Tibial artery (tissue), 4 donors: ENCODE measurements around the gene ASCL5.

Experiments
- DNase-seq, 2 donors: peaks; one replicate each; pipeline ENCODE4 v3.0.0-alpha.2; 2019
- H3K27ac ChIP-seq, 2 donors: fragments of 200-600 bp; sonication (generic) in 1 of 2; 1 replicate in 1 of 2; 2 replicates in 1 of 2; pipeline ENCODE4 v1.5.1; 2018 to 2019; ENCODE audit warnings: mild to moderate bottlenecking in 1 of 2
- H3K27me3 ChIP-seq, 2 donors: fragments of 200-600 bp; sonication (generic) in 1 of 2; one replicate each; pipeline versions ENCODE4 v1.5.1 to v1.6.0; 2016 to 2019
- H3K36me3 ChIP-seq, 3 donors: fragments of 200-600 bp; sonication (generic) in 2 of 3; one replicate each; pipeline ENCODE4 v1.5.1; 2016 to 2019; ENCODE audit warnings: mild to moderate bottlenecking in 2 of 3
- H3K4me1 ChIP-seq, 4 donors: fragments of 200-600 bp; sonication (generic) in 2 of 4; 1 replicate in 3 of 4; 2 replicates in 1 of 4; pipeline ENCODE4 v1.5.1; 2016 to 2019
- H3K4me3 ChIP-seq, 2 donors: fragments of 200-600 bp; sonication (generic) in 1 of 2; 1 replicate in 1 of 2; 2 replicates in 1 of 2; pipeline ENCODE4 v1.5.1; 2018 to 2019; ENCODE audit warnings: mild to moderate bottlenecking in 2 of 2
- H3K9me3 ChIP-seq, 3 donors: fragments of 200-600 bp; sonication (generic) in 1 of 3; one replicate each; pipeline ENCODE4 v1.5.1; 2016 to 2019
- CTCF ChIP-seq, 2 experiments: fragments of 200-600 bp in 1 of 2; fragments of 450-650 bp in 1 of 2; IDR thresholded peaks; one replicate each; pipeline ENCODE4 v1.5.1; 2017 to 2019; ENCODE audit warnings: antibody characterized with exemption in 2 of 2, mild to moderate bottlenecking in 1 of 2, moderate library complexity in 1 of 2
- intact Hi-C: fragments of 100-400 bp; cut with DNase I; formaldehyde crosslinking; loops from one replicate; pipeline ENCODE4 v1.15.0; 2023; ENCODE audit warnings: low total_unique reads

Gene ASCL5

GRCh38 chr1:201136355-201137023, 9.5 kb upstream of the ASCL5 start:
- Histone ChIP-seq H3K27ac (peak overlapping the region; percentile 65 to 75), H3K9me3 (no peaks in the 10 kb centered on the region), H3K36me3 (peaks cover 0 to 66% (median 49%) of the 10 kb centered on the region in 3 donors), H3K4me1 (peaks cover 0 to 32% (median 26%) of the 10 kb centered on the region in 4 donors), H3K4me3 (no peak overlapping the region), H3K27me3 (no peaks in the 10 kb centered on the region)
- DNase-seq = no peak
- no peak for TF ChIP-seq CTCF (IDR thresholded peaks at IDR 0.05)
- intact Hi-C loops = no loop called here

GRCh38 chr1:201134405-201134804, 7.4 kb upstream of the ASCL5 start:
- no peak for DNase-seq
- intact Hi-C loops = no loop called here

GRCh38 chr1:201131398-201131797, 4.4 kb upstream of the ASCL5 start:
- Histone ChIP-seq H3K36me3 (peaks cover 0 to 39% (median 26%) of the 10 kb centered on the region in 3 donors), H3K4me3 (no peak overlapping the region), H3K9me3 (no peaks in the 10 kb centered on the region), H3K27me3 (peaks cover 0 to 11% of the 10 kb centered on the region in 2 donors), H3K27ac (no peak overlapping the region), H3K4me1 (peaks cover 0 to 2% (median under 1%) of the 10 kb centered on the region in 4 donors)
- no peak for TF ChIP-seq CTCF (IDR thresholded peaks at IDR 0.05)
- intact Hi-C loops = no loop called here
- no peak for DNase-seq

More at GRCh38 chr1:201134405-201134804, 7.4 kb upstream of the ASCL5 start:
- no peaks in the 10 kb centered on the region for H3K9me3 ChIP-seq
- no peak for TF ChIP-seq CTCF (IDR thresholded peaks at IDR 0.05)
- H3K27ac ChIP-seq = no peak overlapping the region
- peaks cover 0 to 45% (median 31%) of the 10 kb centered on the region in 3 donors for H3K36me3 ChIP-seq
- H3K4me1 ChIP-seq = peaks cover 0 to 32% (median 26%) of the 10 kb centered on the region in 4 donors
- no peaks in the 10 kb centered on the region for H3K27me3 ChIP-seq
- H3K4me3 ChIP-seq = no peak overlapping the region

- no peak for DNase-seq
- H3K9me3 ChIP-seq = no peaks in the 10 kb centered on the region
- no peaks in the 10 kb centered on the region for H3K4me1 ChIP-seq
- H3K27me3 ChIP-seq = peaks cover 0 to 24% of the 10 kb centered on the region in 2 donors
- no peak overlapping the region for H3K4me3 ChIP-seq
- no peak for TF ChIP-seq CTCF (IDR thresholded peaks at IDR 0.05)
- intact Hi-C loops = no loop called here
- no peak overlapping the region for H3K27ac ChIP-seq
- H3K36me3 ChIP-seq = peaks cover 0 to 14% (median 2%) of the 10 kb centered on the region in 3 donors
These were observed 2.0 kb upstream of the ASCL5 start for GRCh38 chr1:201128962-201129361.

GRCh38 chr1:201128476-201128875, 1.5 kb upstream of the ASCL5 start:
- no peak overlapping the region for H3K4me3 ChIP-seq
- H3K27me3 ChIP-seq = peaks cover 0 to 29% of the 10 kb centered on the region in 2 donors
- H3K4me1 ChIP-seq = no peaks in the 10 kb centered on the region
- H3K27ac ChIP-seq = no peak overlapping the region
- intact Hi-C loops = no loop called here
- H3K36me3 ChIP-seq = peaks cover 0 to 10% (median 0%) of the 10 kb centered on the region in 3 donors
- TF ChIP-seq CTCF (IDR thresholded peaks at IDR 0.05) = no peak
- H3K9me3 ChIP-seq = no peaks in the 10 kb centered on the region
- no peak for DNase-seq
